ENCODE measurements around the gene TIMM17B.

Gene TIMM17B

DNA sequence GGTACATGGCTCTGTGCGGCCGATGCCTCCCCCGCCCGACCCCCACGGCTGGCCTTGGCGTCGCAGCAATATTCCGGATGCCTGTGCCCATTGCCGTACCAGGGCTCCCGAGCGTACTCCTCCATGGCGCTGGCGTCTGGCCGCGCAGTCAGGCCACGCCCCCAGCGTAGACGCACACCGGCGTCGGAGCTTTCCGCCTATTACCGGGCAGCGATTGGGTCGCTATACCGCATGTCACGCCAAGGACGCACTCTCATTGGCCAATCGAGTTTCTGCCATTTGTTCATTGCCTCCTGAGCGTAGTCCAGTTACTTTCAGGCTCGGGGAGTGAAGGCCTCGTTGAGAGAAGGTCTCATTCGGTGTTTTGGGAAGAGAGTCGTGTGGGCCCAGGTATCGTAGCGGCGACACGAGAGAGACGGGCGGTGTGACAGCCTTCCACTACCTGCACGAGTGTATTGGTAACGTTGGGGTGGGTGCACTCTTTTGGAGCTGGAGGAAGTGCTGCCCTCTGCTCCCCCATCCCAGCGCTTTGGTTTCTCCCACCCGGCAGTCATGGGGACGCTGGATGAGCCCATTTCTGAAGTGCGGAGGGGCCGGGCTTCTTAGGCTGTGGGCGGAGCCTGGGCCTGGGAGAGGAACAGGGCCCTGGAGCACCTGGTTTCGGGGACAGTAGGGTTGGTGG, at the start of gene TIMM17B, which contains the start of gene PQBP1:
TIMM17B (minus strand) TSS at position 144 of the 682 bp plus-strand sequence; CDS start at position 125, 19 bp downstream.
PQBP1 (plus strand) TSS at position 306 of the 682 bp plus-strand sequence. CDS start 580 bp downstream, outside the sequence.
- peak; percentile 60 to 63 for DNase-seq (ENCODE audit: low read depth in 2 of 2)

DNA sequence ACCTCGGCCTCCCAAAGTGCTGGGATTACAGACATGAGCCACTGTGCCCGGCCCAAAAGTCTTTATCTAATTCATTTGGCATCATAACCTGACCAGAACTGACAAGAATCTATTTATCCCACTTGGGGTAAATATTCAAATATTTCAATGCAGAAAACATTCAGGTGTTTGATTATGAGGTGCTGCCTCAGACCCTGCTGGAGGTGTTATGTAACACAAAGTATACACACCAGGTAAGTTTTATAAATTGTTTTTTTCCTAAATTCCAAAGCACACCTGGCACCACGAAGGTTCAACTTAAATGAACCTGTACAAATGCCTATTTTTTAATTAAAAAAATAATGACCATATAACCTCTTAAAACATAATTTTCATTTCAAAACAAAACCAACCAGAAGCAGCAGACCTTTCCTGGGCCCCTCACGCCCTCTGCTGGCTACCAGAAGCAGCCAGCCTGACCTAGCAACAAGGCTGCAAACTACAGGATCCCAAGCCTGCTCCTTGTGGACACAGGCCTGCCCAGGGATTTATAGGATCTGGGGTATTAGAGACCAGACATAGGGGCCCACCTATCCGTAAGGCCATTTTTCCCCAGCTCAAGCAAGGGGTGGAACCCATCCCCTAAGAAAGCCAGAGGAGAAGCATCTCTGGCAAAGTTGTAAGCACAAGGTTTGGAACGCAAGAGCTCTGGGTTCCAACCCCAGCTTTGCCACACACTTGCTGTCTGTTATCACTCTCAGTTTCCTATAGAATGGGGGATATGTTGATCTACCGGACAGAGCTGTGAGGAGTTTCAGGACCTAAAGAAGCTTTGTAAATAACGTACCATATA, 48.2 kb upstream of the TIMM17B start:
- DNase-seq (ENCODE audit: low read depth in 2 of 2) = no peak

DNA sequence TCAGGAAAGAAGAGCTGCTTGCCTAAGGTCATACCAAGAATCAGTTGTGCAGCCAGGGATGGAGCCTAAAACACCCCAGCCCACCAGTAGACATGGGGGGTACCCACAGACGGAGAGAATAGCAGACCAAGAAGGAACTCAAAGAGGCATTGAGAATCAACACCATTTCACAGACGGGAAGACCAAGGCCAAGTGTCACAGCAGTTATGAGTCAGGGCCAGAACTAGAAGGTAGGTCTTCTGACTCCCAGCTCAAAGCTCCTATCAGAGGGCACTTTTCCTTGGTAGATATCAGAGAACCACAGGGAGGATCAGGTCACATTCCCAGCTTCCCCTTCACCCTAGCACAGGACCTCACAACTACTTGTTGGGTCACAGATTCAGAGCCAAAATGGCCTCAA, 45.3 kb upstream of the TIMM17B start:
- no peak for DNase-seq (ENCODE audit: low read depth in 2 of 2)

DNA sequence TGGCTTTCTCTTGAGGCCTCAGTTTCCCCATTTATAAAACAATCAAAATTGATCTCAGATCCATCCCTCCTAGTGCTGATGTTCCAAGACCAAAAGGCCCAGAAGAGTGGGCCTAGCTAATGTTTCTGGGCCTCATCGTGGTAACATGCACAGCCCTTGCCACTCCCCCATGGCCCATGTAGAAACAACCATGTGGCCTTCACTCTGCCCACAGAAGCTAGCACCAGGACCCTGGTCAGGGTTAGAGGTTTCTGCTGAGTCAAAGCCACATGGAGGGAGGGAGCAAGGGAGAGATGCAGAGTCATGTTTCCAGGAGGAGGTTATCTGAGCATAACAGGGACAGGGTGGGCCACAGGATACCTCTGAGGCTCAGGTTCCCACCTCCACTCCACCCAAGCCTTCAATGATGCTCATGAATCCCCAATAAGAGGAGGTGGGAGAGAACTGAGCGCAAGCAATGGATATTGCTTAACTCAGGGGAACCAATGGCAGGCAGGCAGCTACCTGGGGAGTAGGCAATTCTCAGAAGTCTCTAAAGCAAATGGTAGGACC, 42.9 kb upstream of the TIMM17B start:
- DNase-seq (ENCODE audit: low read depth in 2 of 2) = no peak

DNA sequence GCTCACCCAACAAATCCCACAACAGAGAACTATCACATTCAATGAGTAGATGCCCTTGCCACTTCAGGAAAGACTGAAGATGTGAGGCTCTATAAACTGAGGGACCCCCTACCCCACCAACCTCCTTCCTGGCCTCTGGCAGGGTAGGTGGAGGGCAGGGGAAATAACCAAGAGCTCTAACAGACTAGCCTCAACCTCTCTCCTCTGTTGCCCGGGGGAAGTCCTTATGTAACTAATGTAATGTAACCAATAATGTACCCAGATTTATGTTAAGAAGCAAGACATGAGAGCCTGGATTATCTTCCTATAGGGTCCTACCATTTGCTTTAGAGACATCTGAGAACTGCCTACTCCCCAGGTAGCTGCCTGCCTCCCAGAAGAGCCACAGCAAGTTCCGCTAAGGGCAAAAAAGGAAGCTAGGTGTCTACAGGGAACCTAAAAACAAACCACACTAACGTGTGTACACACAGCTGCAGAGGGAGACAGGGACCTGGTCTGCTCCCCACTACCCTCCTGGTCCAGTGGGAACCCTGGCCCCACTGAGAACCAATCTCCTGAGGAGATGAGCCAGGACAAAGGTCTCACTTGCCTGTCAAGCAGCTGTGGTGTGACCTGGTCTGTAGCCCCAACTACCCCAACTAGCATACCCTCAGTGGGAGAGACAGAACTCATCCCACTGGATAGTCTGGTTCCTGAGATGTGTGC, 42.1 kb upstream of the TIMM17B start:
- DNase-seq (ENCODE audit: low read depth in 2 of 2) = no peak

DNA sequence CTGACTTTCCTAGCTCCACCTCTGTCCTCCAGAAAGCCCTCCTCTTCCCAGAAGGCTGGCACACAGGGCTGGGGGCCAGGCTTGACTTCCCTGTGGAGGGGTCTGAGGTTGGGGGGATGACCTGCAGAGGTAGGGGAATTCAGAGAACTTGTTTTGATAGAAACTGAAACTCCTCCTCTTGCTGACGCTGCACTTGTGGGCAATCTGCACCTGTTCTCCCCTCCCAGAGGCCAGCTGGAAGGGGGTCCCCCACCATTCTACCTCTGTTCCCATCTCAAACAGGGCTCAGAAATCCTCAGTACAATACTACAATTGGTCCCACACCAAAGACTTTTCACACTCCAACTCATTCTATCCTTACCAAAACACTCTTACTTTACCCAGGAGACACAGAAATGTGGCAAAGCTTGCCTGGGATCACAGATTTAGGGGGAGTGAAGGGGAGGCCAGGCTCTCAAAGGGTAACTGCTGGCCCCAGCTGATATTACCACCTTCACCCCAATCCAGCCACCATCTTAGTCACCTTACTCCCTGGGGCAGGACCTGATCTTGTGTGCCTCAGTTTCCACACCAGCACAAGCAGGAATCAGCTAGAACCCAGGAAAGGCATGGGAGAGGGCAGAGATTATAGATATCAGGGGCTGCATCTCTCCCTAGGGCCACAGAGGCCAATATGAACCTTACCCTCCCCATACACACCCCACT, 41.3 kb upstream of the TIMM17B start:
- no peak for DNase-seq (ENCODE audit: low read depth in 2 of 2)

DNA sequence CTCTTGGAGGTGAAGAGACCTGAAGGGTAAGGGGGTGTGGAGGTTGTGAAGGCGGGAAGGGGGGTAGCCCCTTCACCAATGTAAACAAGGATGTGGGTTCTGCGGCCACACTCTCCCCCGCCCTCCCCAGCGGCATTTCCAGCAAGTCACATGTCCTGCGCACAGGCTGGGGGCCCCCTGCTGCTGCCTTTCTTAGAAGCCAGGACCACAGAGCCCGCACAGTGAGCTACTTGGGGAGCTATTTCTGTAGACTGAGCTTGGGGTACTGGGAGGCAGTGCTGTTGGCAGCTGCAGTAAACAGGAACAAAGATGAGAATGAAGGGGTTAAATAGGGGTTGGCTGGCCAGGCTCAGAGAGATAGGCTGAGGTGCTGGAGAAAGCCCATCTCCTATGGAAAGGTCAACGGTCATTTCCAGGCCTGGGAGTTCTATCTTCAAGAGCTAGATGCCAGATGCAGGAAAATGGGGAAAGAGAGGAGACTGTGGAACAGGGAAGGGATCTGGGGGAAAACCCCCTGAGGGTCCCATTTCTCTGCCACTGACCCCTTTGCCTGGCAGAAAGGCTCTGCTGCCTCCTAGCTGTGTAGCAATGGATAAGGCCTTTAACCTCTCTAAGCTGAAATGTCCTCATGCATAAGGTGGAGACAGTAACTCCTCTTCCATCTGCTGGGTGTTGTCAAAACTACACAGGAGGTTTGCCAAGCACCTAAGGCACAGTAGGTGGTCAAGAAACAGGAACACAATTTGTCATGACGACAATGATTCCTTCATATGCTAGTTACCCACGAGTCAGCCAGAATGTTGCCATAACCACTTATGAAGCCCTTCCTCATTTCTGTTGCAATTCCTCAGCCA, 39.7 kb upstream of the TIMM17B start:
- DNase-seq (ENCODE audit: low read depth in 2 of 2) = peak; percentile 77 to 83

DNA sequence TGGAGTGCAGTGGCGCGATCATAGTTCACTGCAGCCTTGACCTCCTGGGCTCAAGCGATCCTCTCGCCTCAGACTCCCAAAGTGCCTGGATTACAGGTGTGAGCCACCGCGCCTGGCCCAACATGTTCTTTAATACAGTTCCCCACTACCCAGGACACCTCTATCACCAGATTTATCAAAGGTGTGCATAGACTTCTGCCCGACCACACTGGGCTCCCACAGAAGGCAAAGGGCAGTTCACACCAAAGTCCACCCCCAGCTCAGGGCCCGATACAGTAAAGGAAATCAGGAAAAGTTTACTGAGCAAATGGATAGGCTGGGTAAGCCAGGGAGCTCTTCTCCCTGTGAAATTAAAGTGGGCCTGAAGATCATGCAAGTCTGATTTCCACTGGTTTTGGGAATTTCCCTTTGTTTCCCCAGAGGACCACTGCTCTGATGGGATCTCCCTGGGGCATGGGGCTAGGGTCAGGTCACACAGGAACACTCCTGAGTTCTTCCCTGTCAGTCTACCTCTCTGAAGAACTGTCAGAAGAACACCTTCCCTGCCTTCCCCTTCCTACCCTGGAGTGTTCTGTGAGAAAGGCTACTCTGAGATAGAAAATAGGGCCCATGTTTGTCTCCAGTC, 39.0 kb upstream of the TIMM17B start:
- DNase-seq (ENCODE audit: low read depth in 2 of 2) = no peak

DNA sequence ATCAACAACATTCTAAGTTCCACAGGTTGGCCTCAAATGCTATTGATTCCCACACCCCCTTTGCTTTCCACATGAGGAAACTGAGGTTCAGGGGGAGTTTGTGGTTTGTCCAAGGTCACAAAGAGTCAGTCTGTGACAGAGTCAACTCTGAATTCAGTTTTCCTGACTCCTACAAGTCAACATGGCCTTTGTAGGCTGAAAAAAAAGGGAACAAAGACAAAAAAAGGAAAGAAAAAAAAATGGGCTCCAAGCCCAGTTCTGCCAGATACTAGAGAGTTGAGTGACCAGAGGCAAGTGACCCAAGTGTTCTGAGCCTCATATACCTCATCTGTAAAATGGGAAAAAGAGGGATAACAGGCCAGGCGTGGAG, 37.7 kb upstream of the TIMM17B start:
- DNase-seq (ENCODE audit: low read depth in 2 of 2) = no peak

DNA sequence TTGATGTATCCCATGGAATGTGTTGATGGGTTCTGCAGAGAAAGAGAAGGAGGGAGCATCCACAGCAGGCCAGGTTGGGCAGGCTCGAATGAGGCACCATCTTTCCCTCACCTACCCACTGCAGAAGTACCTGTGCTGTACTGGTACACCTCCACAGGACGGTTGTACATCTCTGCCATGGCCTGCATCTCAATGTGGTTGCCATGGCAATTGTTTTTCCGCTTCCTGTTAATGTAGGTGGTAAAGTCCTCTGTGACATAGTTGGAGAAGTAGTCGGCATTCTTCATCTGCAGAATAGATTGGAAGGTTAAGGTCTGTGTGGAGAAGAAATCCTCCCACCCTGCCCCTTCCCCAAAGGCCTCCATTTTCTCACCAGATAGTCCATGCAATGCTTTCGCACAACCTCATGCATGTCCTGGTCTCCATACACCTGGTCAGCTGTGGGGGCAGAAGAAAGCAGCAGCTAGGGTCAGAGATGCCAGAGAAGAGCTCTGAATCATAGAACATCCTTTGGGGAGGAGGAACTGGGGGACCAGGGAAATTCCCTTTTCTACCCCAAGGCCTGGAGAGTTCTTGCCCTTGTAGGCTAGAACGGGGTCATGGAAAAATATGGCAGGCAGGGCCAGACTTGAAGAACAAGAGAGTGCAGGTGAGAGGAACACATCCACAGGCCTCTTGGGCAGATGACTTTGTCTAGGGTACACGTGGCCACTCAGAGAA, 37.2 kb upstream of the TIMM17B start:
- DNase-seq (ENCODE audit: low read depth in 2 of 2) = no peak

DNA sequence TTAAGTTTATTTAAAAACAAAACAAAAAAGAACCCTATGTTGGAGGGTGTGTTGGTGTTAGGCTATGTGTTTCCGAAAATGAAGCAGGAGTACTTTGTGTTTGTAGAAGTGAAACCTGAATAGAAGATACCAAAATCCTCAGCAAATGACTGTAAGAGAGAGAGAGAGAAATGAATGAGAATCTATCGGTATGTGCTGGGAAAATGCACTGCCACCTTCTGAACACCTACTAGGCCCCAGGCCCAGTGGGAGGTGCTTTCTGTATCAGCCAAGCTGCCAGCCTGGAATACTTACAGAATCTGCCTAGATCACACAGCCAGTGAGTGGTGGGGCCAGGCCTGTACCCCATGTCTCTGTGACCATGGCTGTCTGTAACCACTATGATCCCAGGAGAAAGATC, 36.2 kb upstream of the TIMM17B start:
- no peak for DNase-seq (ENCODE audit: low read depth in 2 of 2)

DNA sequence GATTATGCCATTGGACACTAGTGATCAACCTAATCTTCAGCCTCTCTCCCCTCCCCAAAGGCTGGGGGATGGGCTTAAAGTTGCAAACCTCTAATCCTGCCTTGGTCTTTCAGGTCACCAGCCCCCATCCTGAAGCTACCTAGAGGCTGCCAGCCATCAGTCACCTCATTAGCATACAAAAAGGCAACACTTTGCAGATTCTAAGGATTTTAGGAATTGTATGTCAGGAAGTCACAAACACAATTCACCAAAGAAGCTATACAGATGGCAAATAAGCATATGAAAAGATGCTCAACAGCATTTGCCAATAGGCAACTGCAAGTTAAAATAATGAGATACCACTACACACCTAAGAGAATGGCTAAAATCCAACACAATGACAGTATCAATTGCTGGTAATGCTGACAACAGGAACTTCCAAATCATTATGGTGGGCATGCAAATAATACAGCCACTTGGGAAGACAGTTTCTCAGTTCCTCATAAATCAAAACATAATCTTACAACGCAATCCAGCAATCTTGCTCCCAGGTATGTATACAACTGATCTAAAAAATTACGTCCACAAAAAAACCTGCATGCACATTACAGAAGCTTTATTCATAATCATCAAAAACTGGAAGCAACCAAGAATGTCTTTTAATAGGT, 30.3 kb upstream of the TIMM17B start:
- no peak for DNase-seq (ENCODE audit: low read depth in 2 of 2)

DNA sequence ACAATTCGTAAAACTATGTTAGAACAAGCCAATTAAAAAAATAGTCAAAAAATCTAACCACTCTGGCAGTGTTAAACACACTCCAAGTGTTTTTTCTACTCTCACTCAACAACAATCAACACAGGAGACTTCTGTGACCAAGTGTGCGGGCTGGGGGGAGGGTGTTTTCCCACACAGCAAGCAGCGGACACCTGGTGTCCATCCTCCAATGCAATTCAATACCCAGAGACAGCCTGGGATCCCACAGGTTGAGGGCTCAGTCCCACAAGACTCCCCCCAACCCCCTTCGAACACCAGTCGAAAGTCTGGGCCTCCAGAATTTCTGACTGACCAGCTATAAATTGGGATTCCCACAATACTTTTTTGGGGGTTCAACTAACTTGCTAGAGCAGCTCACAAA, 29.6 kb upstream of the TIMM17B start:
- DNase-seq (ENCODE audit: low read depth in 2 of 2) = no peak

DNA sequence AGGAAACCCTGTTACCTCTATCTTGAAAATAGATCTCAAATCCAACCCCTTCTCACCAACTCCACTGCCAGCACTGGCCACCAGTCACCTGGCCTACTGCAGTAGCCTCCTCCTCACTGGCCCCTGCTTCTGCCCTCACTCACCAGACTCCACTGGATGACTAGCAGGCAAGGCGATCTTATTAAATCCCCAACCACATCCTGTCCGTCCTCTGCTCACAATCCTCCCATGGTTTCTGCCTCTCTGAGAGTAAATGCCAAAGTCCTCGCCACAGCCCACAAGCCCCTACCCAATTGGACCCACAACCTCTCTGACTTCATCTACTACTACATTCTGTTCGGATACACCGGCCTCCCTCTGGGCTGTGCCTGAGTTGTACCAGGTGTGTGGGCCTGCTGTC, 26.7 kb upstream of the TIMM17B start:
- DNase-seq (ENCODE audit: low read depth in 2 of 2) = no peak

DNA sequence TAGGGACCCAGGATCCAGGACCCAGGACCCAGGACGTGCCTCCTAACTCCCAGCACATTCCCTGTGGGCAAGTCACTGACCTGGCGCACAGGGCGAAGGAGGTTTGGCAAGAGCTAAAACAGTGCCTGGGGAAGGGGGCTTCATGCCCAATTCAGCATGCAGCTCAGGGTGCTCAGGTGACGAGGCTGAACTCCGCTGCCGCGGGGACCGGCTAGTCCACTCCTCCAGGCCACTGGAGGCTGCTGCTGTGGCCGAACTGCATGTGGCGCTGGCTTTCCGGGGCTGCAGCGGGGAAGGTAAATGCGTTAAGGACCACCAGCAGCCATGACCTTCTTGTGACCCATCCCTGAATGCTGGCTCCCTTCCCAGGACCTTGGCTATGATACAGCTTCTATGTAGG, 26.2 kb upstream of the TIMM17B start:
- no peak for DNase-seq (ENCODE audit: low read depth in 2 of 2)

DNA sequence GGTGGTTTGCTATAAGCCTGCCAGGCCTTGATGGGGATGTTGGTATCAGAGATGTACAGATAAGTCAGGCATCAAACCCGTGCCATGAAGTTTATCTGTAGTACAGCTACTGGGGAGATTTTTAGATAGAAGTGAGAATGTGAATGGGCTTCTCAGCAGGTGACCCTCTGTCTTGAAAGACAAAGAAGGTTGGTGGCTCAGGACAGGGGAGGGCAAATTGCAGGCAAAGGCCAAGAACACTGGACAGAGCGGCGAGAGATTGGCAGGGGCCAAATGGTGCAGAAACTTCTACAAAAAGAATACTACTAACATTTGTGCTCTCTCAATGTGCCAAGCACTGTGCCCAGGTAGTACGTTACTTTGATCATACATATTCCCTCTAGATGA, 23.1 kb upstream of the TIMM17B start:
- no peak for DNase-seq (ENCODE audit: low read depth in 2 of 2)

DNA sequence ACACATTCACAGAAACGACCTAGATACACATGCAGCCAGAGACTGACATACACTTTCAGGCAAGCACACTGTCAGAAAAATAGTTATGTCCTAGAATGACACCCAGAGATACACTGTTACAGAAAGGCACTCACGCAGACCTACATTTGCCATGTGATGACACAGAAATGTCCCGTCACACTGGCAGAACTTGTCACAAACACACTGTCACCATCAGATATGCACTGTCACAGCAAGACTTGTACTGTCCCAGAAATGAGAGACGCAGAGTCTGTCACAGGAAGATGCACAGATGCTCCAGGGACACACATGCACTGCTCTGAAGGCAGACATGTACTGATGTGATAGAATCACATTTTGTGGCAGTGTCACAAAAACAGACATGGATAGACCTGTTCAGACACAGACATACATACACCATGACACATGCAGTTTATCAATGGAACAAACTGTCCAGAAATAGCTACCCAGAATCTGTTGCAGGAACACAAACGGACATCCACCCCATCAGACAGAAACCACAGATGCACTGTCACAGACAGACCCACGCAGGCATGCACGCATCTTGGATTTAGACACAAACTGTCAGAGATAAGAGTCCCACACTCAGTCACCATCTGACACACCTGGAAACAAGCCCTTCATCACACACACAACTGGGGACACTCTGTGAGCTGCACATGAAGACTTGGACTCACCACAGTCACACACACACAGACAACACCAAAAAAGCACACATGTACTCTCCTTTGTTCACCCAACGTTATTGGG, 22.6 kb upstream of the TIMM17B start:
- DNase-seq (ENCODE audit: low read depth in 2 of 2) = no peak

DNA sequence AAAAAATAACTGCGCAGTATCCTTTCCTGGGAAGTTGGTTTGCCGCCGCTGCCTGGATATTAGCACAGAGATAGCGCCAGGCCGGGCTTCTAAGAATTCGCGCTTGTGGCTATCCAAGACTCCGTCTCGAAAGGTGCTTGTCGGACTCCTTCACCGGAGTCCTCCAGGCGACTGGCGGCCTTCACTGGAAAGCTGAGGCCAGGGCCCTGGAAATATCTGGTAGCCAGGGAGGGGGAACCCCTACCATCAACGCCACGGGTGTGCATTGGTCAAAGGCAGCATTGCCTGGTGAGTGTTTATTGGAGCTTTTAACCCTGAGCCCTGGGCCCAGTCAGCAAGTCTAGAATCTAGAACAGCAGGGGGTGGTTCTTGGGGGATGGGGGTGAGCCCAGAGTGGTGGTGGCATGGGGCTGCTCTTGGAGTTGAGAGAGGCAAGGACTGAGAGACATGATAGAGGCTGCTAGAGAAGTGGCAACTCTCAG, 21.8 kb upstream of the TIMM17B start:
- no peak for DNase-seq (ENCODE audit: low read depth in 2 of 2)

Measured in stimulated activated CD8-positive, alpha-beta memory T cell treated with anti-CD3 and anti-CD28 coated beads, Interleukin-7, amount 100 ng/mL, for 1 hour (primary cell).